ENCODE data around the gene POFUT1.
"Not testable (repeated sequence)": the region's sequence is repeated elsewhere in the genome, so short reads cannot be mapped to it uniquely, and the experiment has no call there.

POFUT1 gene

GRCh38 chr20:32232326-32232886 lies 24.7 kb downstream of the POFUT1 start:
- in situ Hi-C loops (cut with MboI; ENCODE audit: low sequenced_read_pairs), result no loop called here

- in situ Hi-C loops (cut with MboI; ENCODE audit: low sequenced_read_pairs), result no loop called here
Observed at GRCh38 chr20:32233286-32233685, 25.6 kb downstream of the POFUT1 start.

GRCh38 chr20:32234135-32234808 lies 26.6 kb downstream of the POFUT1 start:
- in situ Hi-C loops (cut with MboI; ENCODE audit: low sequenced_read_pairs), result no loop called here

- in situ Hi-C loops (cut with MboI; ENCODE audit: low sequenced_read_pairs), result no loop called here
Observed at GRCh38 chr20:32235331-32236047, 27.8 kb downstream of the POFUT1 start.

- in situ Hi-C loops (cut with MboI; ENCODE audit: low sequenced_read_pairs), result no loop called here
Observed at GRCh38 chr20:32236048-32236533, 28.4 kb downstream of the POFUT1 start.

- in situ Hi-C loops (cut with MboI; ENCODE audit: low sequenced_read_pairs), result no loop called here
Observed at GRCh38 chr20:32236819-32237218, 29.1 kb downstream of the POFUT1 start.

- in situ Hi-C loops (cut with MboI; ENCODE audit: low sequenced_read_pairs), result no loop called here
Observed at GRCh38 chr20:32237419-32237818, 29.7 kb downstream of the POFUT1 start.

GRCh38 chr20:32238483-32239425 lies 31.1 kb downstream of the POFUT1 start:
- in situ Hi-C loops (cut with MboI; ENCODE audit: low sequenced_read_pairs), result no loop called here

- in situ Hi-C loops (cut with MboI; ENCODE audit: low sequenced_read_pairs), result no loop called here
Observed at GRCh38 chr20:32240205-32240604, 32.5 kb downstream of the POFUT1 start.

GRCh38 chr20:32241807-32242206 lies 34.1 kb downstream of the POFUT1 start:
- in situ Hi-C loops (cut with MboI; ENCODE audit: low sequenced_read_pairs), result no loop called here

- in situ Hi-C loops (cut with MboI; ENCODE audit: low sequenced_read_pairs), result no loop called here
Observed at GRCh38 chr20:32244150-32244823, 36.6 kb downstream of the POFUT1 start.

- in situ Hi-C loops (cut with MboI; ENCODE audit: low sequenced_read_pairs), result no loop called here
Observed at GRCh38 chr20:32244959-32245358, 37.3 kb downstream of the POFUT1 start.

GRCh38 chr20:32246208-32246607 lies 38.5 kb downstream of the POFUT1 start:
- in situ Hi-C loops (cut with MboI; ENCODE audit: low sequenced_read_pairs), result not testable (repeated sequence)

- in situ Hi-C loops (cut with MboI; ENCODE audit: low sequenced_read_pairs), result no loop called here
Observed at GRCh38 chr20:32248043-32248442, 40.4 kb downstream of the POFUT1 start.

- in situ Hi-C loops (cut with MboI; ENCODE audit: low sequenced_read_pairs), result no loop called here
Observed at GRCh38 chr20:32249030-32249738, 41.5 kb downstream of the POFUT1 start.

- in situ Hi-C loops (cut with MboI; ENCODE audit: low sequenced_read_pairs), result no loop called here
Observed at GRCh38 chr20:32251470-32251869, 43.8 kb downstream of the POFUT1 start.

GRCh38 chr20:32252189-32252588 lies 44.5 kb downstream of the POFUT1 start:
- in situ Hi-C loops (cut with MboI; ENCODE audit: low sequenced_read_pairs), result no loop called here

- in situ Hi-C loops (cut with MboI; ENCODE audit: low sequenced_read_pairs), result not testable (repeated sequence)
Observed at GRCh38 chr20:32260973-32261372, 53.3 kb downstream of the POFUT1 start.

GRCh38 chr20:32261644-32262043 lies 54.0 kb downstream of the POFUT1 start:
- in situ Hi-C loops (cut with MboI; ENCODE audit: low sequenced_read_pairs), result no loop called here
